NCI-H1092 treated with DMSO at 0.1 percent for 48 hours (cell line): Measurements from ENCODE around the gene CSNK1G2.
A peak's percentile ranks its signal among the peaks of the same experiment; 100 is the strongest.

Source experiments
- DNase-seq: peaks from one replicate; lab custom pipeline; 2025; lab: John Stamatoyannopoulos, UW

Gene CSNK1G2

DNA sequence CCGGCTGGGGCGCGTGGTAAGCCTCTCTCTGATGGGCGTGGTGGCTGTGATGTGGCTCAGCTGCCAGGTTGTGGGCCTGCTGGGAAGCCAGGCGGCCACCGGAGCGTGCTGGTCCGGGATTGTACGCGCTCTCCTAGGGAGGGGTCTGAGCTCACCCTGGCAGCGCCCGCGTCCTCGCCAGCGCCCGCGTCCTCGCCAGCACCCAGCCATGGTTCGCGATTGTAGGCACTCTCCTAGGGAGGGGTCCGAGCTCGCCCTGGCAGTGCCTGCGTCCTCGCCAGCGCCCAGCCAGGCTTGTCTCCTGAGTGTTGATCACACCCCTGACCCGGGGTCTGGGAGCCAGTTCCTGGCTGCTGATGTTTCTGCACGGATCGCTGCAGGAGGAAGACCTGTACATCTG lies 22.0 kb upstream of the CSNK1G2 start:
- no peak for DNase-seq

DNA sequence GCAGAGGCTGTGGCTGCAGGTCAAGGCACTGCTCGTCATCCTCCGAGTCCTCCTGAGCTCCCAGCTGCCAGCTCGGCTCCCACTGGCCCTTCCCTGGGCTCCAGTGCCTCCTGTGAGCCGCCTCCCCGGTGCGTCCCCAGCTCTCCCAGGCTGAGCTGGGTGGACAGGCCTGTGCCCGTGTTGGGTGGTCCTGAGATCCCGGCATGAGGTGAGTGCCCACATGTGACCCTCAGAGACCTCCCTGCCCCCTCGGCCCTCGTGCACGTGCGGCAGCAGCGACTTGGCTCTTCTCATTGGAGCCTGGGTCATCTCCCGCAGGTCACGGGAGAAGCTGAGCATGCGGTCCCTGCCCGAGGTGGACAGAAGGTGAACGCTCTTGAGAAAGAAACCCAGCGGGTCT lies 20.3 kb upstream of the CSNK1G2 start:
- DNase-seq = no peak

DNA sequence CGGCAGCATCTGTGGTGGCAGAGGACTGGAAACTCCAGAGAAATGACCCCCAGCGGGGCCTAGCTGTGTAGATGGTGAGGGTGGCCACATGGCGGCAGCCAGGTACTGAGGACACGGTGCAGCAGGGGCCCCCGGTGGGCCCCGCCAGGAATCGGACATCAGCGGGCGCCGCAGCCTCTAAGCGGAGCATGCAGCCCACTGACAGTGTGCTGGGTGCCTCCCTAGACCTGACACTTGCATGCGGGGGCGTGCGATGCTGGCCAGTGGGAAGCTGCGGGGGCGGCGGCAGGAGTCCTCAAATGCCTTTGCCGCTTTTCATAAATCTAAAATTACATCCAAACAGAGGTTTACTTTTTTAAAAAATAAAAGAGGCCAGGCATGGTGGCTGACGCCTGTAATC lies 19.6 kb upstream of the CSNK1G2 start:
- no peak for DNase-seq

GRCh38 chr19:1921825-1922224 lies 19.1 kb upstream of the CSNK1G2 start:
- DNase-seq = no peak

- no peak for DNase-seq
Measured at GRCh38 chr19:1922803-1923202, 18.2 kb upstream of the CSNK1G2 start.

DNA sequence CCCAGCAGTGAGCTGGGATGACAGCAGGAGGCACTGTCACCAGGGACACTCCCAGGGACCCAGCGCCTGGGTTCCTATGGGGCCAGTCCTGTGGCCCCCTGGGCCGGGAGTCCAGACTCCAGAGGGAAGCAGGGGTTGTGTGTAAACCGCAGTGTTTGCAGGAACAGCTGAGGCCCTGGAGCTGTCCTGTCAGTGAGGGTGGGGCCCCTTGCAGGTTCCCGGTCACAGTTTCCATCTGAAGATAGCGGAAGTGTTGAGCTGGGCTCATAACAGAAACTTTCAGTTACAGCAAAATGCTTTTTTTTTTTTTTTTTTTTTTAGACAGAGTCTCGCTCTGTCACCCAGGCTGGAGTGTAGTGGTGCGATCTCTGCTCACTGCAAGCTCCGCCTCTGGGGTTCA lies 17.7 kb upstream of the CSNK1G2 start:
- no peak for DNase-seq

DNA sequence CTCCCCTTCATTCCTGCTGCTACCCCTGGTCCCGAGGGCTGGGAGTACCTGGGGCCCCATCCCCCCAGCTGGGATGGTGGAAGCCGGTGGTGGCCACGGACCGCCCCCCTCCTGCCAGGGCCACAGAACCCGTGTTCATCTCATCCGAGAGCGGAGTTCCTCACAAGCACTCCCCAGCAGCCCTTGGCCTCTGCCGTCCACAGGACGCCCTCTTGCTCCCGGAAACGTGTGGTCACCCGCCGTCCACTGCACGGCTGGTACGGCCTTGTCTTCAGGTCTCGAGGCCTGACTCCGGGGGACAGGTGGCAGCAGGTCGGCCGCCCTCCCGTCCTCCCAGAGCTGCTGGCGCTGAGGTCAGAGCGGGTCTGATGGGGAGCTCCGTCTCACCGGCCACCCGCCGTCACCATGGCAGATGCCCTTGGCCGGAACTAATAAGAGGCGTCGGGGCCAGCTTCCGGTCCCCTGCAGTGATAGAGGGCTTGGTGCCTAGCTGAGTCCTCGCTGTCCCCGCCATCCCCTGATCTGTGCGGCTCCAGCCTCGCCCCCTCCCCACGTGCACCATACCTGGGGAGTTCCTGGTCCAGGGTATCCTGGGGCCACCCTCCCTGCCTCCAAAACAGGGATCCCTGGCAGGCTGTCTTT lies 16.5 kb upstream of the CSNK1G2 start:
- DNase-seq = no peak

DNA sequence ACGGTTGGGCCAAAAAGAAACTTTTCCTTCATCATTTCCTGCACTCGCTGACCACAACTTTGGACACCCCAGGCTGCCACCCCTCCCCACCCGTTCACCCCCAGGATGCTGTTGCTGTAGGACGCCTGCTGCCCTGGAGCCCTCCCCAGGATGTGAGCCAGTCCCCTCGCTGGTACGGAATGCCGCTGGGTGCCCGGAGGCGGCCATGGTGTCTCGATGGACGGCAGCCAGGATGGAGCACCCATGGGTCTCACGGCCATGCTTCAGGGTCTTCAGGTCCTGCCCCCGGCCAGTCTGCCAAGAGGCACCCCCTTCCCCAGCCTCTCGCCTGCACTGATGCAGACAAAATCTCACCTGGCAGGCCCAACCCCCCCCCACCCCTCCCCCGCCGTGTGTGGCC lies 15.4 kb upstream of the CSNK1G2 start:
- DNase-seq = no peak

DNA sequence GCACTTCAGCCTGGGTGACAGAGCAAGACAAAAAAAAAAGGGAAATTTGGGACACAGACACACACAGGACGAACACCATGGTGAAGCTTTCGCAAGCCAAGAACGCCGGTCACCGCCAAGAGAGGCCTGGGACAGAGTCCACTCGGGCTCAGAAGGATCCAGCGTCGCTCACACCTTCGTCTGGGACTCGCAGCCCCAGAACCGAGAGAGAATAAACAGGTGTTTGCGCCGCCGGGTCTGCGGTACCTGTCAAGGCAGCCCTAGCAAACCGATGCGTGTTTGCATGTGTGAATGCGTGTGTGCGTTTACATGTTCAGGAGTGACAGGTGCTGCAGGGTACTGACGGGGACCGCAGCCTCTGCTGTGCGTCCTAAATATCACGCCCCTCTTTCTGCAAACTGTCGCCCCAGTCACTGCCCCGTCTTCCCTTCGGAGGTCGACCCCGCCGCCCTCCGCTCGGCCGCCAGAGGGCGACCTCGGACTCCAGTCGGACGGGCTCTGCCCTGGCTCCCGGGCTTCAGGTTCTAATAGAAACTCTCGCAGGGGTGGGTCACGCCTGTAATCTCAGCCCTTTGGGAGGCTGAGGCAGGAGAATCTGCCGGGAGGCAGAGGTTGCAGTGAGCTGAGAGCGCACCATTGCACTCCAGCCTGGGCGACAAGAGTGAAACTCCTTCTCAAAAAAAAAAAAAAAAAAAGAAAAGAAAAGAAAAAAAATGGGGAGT lies 11.8 kb upstream of the CSNK1G2 start:
- DNase-seq = peak; percentile 65

- no peak for DNase-seq
Measured at GRCh38 chr19:1931445-1931844, 9.5 kb upstream of the CSNK1G2 start.

GRCh38 chr19:1932395-1932794 lies 8.6 kb upstream of the CSNK1G2 start:
- DNase-seq = no peak

DNA sequence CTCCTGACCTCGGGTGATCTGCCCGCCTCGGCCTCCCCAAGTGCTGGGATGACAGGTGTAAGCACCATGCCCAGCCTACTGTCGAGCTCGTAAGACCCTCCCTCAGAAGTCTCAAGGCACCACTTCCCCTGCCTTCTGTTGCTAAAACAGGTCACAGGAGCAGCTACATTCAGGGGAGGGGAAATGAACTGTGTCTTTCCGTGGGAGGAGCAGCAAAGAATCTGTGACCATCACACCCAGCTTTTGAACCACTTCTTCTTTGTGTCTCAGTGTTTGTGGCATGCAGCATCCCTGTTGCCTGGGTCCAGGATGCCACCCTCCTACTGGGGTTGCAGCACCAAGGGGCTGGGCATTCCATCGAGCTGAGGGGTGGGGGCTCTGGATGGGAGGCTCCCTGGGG lies 7.7 kb upstream of the CSNK1G2 start:
- no peak for DNase-seq

DNA sequence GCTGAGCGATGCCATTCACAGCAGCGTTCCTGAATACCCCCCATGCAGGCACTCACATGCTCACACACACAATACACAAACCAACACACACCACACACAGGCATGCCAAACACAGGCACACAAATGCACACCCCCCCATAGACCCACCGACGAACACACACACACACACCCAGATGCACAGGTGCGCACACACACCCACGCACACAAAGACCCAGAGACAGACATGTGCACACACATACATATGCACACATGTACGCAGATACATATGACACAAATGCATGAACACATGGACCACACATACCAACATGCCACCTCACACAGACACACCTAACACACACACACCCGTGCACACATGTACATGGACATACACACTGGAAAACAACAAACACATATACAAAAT lies 7.0 kb upstream of the CSNK1G2 start:
- no peak for DNase-seq

GRCh38 chr19:1935484-1936208 lies 5.3 kb upstream of the CSNK1G2 start:
- DNase-seq = peak; percentile 28

DNA sequence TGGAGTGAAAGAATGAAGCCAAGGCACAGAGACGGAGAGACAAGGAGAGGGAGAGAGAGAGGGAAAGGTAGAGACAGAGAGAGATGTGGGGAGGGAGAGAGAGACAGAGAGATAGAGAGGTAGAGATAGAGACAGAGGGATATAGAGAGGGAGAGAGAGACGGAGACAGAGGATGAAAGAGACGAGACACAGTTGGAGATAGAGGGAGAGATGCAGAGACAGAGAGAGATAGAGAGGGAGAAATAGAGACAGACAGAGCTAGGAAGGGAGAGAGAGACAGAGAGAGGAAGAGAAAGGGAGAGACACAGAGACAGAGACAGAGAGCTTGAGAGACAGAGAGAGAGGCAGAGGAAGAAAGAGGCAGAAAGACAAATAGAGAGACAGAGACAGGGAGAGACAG lies 4.5 kb upstream of the CSNK1G2 start:
- DNase-seq = no peak

- no peak for DNase-seq
Measured at GRCh38 chr19:1936916-1937610, 3.9 kb upstream of the CSNK1G2 start.

GRCh38 chr19:1938071-1938470 lies 2.9 kb upstream of the CSNK1G2 start:
- DNase-seq = no peak

- DNase-seq = peak; percentile 40
Measured at GRCh38 chr19:1942078-1942933, 1.3 kb downstream of the CSNK1G2 start.

- DNase-seq = no peak
Measured at GRCh38 chr19:1942934-1943555, 2.1 kb downstream of the CSNK1G2 start.

DNA sequence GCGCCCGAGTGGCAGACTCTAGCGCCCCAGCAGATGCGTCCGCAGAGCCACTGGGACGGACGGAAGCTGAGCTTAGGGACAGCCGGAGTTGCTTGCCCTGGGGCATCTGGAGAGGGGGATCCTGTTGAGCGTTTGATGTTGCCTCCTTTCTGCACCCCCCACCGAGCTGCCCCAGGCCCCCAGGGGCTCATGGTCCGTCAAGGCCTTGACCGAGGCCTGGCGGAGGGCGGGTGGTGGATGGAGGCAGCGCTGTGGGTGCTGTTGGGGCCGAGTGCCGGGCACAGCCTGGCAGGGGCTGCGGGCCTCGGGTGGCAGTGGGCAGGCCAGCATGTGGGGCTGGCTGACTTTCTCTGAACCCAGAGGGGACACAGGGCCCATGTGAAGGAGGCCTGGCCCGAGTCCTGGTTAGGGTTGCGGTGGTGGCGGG lies 2.7 kb downstream of the CSNK1G2 start:
- no peak for DNase-seq
